ENCODE data around the gene YWHAQ.
A peak's percentile ranks its signal among the peaks of the same experiment; 100 is the strongest.
"Not testable (repeated sequence)": the region's sequence is repeated elsewhere in the genome, so short reads cannot be mapped to it uniquely, and the experiment has no call there.

The YWHAQ gene

DNA sequence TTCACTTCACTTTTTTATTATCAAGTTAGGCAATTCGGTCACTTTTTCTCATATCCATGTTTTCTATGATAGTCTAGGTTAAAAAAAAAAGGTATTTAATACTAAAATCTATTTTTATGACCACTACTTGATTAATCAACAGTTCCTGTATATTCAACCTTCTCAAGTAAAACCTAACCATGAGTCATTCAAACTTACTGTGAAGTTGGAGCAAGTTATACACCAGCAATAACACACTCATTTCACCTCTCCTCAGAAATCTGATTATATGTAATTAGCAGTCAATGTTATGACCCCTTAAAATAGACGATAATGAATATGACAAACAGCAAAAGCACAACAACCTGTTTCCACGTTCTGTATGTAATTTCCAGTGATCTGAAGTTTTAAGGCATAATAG is 40.2 kb downstream of the YWHAQ start:
- DNase-seq, result no peak

DNA sequence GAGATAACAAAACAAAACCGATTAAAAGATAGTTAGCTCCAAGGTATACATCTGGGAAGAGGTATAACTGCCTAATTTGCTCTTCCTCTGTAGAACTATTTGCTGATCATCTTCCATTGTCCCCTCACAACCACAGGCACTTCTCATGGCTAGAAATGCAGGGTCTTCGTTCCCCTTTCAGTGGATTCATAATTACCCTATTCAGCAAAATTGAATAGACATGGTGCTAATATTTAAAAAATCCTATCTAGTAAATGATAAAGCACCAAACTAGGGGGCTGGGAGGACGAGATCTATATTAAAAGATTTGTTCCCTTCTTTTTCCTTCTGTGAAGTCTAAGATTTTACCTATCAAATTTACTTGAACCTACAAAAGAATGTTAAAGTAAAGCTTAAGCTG is 44.3 kb downstream of the YWHAQ start:
- no peak for DNase-seq

DNA sequence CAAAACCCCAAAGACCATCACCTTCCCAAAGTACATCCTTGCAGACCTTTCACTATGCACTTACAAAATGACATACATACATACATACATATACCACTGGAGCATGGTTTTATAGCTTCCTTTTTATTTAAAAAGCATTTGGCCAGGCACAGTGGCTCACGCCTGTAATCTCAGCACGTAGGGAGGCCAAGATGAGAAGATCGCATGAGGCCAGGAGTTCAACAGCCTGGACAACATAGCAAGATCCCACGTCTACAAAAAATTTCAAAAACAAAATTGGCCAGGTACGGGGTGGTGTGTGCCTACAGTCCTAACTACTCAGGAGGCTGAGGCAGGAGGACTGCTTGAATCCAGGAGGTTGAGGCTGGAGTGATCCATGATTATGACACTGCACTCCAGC is 45.3 kb downstream of the YWHAQ start:
- DNase-seq, result no peak

- DNase-seq, result not testable (repeated sequence)
Measured at GRCh38 chr2:9584902-9585301, 45.9 kb downstream of the YWHAQ start.

DNA sequence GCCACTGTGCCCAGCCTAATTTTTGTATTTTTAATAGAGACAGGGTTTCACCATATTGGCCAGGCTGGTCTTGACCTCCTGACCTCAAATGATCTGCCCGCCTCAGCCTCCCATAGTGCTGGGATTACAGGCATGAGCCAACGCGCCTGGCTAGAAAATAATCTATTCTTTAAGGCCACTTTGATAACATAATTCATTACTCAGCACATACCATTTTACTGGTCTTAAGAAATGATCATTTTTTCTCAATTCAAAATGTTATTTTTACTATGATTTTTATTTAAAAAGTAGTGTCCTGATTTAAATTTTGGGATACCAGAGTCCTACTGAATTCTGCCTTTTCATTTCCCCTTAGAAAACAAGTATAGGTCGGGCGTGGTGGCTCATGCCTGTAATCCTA is 48.2 kb downstream of the YWHAQ start:
- no peak for DNase-seq

GRCh38 chr2:9578467-9579235 is 52.1 kb downstream of the YWHAQ start:
- DNase-seq, result no peak

DNA sequence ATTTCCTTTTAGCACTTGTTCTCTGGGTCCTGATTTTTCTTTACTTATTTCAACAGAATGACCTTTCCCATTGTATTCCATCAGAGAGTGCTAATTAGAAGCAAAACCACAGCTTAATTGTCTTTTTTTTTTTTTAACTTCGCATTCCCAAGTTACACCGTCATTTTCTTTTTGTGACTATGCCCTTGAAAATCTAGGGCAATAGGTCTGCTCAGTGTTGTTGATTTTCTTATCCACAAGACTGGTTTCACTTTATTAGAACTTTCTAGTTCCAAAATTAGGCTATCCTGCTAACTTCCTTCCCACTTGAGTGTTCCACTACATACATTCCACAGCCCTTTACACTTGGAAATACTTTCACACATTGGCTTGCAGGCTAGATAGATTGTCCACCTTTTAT is 56.5 kb downstream of the YWHAQ start:
- no peak for DNase-seq

DNA sequence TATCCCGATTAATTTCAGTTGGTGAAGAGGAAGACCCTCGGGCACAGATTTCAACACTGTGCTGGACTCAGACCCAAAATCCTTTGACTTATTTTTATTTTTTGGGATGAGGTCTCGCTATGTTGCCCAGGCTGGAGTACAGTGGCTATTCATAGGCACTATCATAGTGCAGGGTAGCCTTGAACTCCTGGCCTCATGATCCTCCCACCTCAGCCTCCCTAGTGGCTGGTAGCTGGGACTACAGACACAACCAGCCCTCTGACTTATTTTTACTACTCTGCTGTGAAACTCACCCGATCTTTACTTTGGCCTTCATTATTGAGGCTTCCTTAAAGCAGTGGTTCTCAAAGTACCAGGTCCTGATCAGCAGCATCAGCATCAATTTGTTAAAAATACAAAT is 57.0 kb downstream of the YWHAQ start:
- no peak for DNase-seq

DNA sequence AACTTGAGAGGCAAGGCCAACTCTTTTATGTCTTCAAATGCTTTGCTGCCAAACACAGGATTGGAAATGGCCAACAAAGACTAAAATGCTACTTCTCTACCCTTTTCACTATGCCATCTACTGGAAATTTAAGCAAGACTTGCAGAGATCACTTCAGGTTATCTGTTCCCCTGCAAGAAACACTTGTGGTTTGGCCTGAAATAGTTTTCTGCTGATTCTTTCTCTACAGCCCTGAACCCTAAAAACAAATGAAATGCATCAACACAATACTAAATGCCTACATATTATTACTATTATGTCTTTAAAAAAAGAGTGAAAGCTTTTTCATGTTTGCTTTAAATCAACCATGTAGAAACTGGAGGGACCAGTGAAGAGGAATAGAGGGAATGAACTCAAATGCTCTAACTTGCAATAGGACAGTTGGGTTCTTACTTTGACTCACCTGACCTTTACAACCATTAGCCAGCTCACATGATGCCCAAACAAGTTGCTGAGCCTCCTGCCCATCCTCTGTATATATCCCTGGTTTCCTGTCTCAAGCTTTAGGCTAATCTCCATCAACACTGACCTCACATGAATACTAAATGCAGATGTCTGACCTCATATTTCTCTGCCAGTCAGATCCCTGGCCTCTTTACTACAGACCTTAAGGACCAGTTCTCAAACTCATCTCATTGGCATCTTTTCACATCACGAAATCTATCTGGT is 57.6 kb downstream of the YWHAQ start:
- DNase-seq, result no peak

DNA sequence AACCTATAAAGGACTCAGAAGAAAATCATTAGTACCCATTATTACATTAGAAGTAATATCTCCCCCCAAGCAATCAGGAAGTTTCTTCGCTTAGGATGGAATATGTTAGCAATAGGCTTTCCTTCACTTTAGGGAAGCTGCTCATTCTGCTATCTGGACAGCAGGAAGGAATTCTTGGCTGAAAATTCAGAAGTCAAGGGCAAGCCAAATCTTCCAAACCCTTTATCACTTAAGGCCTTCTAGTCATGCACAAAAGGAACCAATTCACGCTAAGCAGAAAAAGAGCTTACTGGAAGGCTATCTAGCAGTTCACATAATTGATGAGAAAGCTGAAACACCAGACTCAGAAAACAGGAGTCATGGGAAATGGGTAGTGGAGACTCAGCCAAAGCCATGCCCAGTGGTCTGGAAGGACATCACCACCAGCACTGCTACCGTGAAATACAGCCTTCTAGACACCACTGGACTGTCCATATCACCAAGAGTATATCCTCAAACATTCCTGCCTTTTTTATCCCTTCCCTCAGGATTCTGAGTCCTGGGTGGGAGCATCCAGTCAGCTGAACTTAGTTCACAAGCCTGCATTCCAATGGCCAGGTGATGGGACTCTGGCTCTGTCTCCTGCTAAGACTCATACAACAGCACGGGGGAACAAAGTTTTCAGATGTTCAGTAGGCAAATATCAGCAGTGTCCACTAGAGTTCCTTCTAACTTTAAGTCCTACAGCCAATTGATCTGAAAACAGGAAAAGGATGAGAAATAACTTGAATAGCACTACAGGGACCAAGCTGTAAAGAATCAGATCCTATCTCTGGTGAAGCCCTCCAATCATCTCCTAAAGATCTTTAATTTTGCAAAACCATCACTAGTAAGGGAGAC is 60.4 kb downstream of the YWHAQ start:
- DNase-seq, result no peak

GRCh38 chr2:9565436-9566153 is 65.2 kb downstream of the YWHAQ start:
- no peak for DNase-seq

DNA sequence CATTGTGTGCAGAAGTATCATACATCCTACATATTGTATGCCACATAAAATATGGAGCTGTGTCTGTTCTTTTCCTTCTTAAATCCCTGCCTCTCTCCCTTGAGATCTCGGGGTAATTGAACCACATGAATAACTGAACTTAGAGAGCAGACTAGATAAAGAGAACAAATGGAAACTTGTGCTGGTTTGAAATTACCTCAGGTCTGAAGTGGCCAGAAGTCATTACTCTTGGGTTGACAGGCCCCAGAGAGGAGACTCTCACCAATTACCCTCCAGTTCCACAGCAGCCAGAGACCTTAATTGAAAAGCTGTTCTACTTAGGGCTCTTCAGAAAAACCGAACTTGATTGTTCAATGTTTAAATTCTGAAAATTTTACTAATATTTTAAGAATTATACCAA is 70.2 kb downstream of the YWHAQ start:
- no peak for DNase-seq

DNA sequence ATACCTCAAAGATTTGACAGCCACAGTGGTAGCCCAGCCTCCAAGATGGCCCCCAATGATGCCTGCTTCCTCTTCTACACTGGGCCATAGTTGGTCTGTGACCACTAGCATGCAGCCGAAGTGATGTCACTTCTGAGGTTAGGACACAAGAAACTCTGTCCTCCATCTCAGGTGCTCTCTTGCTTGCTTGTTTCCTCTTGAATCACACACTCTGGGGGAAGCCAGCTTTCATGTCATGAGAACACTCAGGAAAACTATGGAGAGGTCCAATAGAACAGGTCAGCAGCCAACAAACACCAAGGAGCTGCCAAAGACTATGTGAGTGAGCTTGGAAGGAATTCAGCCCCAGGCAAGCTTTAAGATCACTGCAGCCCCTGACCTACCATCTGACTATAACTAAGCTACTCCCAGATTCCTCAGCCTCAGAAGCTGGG is 71.8 kb downstream of the YWHAQ start:
- no peak for DNase-seq

GRCh38 chr2:9556121-9556743 is 74.6 kb downstream of the YWHAQ start:
- no peak for DNase-seq

DNA sequence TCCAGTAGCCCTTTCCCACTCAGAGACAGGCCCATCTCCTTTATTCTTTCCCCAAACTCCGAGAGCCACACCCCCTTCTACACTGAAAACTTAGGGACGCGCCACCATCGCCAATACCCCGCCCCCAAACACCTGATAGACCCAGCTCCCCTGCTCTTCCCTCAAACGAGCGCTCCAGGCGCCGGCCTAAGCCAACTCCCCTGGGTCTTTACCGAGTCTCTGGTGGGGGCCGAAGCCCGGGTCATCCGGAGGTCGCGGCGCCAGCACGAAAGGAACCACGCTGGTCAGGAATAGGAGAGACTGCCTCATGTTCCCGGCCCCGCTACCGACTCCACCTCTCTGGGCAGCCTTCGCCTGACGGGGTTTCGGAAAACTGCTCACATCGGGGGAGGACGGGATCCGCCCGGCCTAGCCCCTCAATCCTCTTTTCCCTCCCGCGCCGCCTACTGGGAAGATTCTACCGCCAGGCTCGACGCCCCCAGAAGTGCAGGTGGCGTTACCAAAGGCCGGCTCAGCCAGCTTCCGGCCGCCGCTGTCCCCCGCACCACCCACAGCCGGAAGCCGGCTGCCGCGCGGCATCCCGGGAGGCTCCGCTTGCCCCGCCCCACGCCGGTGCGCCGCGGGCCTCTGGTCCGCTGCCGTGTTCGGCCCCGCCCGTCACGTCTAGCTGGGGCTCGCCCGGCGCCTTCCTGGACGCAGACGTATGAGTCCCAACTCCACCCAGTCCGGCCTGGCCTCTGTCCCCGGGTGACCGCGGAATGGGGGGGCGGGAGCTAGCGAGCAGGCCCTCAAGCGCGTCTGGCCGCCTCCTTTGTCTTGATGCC is 75.3 kb downstream of the YWHAQ start, which contains the start of gene ADAM17:
Gene ADAM17, minus strand, starts transcription at position 534 of the 824 bp plus-strand sequence. Its CDS starts 225 bp downstream, at position 309.
- DNase-seq, result peak; percentile 90

GRCh38 chr2:9554921-9555296 is 75.9 kb downstream of the YWHAQ start:
- no peak for DNase-seq

DNA sequence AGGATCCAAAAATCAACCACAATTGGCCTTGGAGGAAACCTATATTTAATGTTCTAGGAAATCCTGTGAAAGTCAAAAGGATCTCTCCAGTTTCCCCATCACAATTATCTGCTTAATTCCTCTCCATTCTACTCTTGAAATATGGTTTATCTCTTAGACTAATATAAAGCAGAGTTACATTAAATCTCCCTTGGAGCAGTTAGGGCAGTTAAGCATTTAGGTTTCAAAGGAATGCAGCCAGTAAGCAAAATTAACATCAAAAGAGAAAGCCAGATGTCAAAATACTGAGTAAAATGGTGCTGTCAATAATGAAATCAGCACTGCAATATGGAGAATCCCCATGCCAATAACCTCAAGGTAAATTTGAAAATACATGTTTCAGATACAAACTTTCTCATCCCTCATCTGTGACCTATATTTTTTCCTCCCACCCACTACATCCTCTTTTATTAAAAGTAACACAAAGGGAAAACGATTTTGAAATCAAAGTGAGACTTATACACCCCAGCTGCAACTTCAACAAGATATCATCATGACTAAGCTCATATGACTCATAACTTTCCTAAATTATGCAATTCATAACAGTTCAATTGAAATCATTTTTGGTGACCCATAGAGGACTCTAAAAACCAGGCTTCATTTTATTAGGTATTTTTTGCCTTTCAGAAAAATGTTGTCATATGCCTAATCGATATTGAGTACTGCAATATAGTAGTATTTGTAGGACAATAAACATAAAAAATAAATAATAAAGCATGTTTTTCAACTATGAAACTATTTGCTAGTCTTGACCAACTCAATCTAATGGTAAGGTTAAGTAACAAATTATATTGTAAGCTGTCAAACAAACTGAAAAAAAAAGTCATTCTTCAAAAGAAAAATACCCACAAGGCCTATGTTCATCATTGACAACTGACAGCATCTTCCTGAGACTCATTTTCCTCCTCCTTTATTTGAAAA is 78.3 kb downstream of the YWHAQ start:
- DNase-seq, result no peak

DNA sequence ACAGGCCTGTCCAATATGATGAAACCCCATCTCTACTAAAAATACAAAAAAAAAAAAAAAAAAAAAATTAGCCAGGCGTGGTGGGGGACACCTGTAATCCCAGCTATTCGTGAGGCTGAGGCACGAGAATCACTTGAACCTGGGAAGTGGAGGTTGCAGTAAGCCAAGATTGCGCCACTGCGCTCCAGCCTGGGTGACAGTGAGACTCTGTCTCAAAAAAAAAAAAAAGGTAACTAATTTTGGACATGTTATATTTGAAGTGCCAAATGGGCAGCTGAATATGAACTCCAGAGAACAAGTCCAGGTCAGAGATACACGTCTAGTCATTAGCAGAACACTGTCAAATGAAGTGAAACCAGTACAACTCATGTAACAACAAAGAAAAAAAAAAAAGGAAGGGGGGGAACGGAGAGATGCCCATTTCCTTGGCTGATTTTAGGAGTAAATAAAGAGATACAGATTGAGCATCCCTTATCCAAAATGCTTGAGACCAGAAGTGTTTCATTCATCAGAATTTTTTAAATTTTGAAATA is 79.9 kb downstream of the YWHAQ start:
- DNase-seq, result not testable (repeated sequence)

GRCh38 chr2:9549420-9549819 is 81.4 kb downstream of the YWHAQ start:
- no peak for DNase-seq

DNA sequence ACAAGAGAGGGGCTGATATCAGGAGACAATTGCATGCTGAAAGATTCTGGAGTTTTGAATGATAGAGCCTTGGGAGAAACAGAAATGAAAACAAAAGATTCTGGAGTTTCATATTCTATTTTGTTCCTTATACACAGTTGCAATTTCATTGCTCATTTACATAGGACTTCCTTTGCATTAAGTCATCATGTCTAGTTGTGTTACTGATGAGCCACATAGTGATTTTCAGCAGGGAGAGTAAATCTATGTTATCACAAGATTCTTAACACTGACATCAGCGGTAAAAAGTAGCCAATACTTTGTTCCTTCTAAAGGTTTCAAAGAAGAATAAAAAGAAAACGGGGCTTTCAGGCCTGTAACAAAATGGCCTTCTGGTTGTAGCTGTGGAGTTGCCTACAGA is 82.3 kb downstream of the YWHAQ start:
- DNase-seq, result no peak
